Stimulated activated CD4-positive, alpha-beta T cell treated with anti-CD3 and anti-CD28 coated beads, TNF-alpha, amount 100 ng/mL, for 24 hours (primary cell): ENCODE data around the gene LGALS9C.
"Not testable (repeated sequence)": the region's sequence is repeated elsewhere in the genome, so short reads cannot be mapped to it uniquely, and the experiment has no call there.

Experiments
- DNase-seq, 3 experiments: peaks; one replicate each; pipeline ENCODE4 v3.0.0-alpha.2; 2020; ENCODE audit warnings: low read depth in 3 of 3

Gene LGALS9C

DNA sequence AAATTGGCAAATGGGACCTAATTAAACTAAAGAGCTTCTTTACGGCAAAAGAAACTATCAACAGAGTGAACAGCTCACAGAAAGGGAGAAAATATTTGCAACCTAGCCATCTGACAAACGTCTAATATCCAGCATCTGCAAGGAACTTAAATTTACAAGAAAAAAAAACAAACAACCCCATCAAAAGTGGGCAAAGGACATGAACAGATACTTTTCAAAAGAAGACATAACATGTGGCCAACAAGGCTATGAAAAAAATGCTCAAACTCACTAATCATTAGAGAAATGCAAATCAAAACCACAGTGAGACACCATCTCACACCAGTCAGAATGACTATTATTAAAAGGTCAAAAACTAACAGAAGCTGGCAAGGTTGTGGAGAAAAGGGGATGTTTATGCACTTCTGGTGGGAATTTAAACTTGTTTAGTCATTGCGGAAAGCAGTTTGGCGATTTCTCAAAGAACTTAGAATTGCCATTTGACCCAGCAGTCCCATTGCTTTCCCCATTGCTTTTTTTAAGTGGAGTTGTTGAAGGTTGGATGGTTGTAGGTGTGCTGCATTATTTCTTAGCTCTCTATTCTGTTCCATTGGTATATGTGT, 52.4 kb downstream of the LGALS9C start:
- not testable (repeated sequence) for DNase-seq

DNA sequence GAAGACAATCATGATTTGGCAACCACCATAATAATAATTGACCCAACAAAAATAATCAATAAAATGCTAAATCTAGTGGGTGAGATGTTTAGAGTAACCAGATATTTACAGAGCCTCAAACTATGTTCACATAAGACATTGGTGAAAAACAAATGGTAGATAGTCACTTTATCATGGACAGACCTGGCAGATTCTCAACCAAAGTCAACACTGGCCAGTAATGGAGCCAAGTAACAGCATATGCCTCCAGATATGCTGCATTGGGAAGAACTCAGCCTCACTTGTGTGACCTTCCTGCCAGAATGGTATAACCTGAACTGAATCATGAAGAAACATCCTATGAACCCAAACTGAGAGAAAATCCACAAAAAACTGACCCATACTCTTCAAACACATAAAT, 53.8 kb downstream of the LGALS9C start:
- not testable (repeated sequence) for DNase-seq

DNA sequence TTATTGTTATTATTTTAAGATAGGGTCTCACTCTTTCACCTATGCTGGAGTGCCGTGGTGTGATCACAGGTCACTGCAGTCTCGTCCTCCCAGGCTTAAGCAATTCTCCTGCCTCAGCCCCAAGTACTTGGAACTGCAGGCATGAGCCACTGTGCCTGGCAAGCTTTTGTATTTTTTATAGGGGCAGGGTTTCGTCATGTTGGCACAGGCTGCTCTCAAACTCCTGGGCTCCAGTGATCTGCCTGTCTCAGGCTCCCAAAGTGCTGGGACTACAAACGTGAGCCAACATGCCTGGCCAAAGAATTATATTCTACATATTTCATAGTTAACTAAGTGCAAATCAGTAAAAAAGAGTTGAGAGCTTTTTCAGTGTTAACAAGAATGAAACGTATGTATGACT, 65.6 kb downstream of the LGALS9C start:
- not testable (repeated sequence) for DNase-seq

GRCh38 chr17:18542907-18543306, 66.3 kb downstream of the LGALS9C start:
- not testable (repeated sequence) for DNase-seq
